SU-DHL-6 (cell line): Measurements from ENCODE around the gene PGLYRP3.
A peak's percentile ranks its signal among the peaks of the same experiment; 100 is the strongest.

Source experiments
- H2AFZ ChIP-seq: fragments of 200-600 bp; sonication (generic); 2 replicates; pipeline ENCODE4 v1.6.1; 2014; ENCODE audit warnings: low read depth, mild to moderate bottlenecking, moderate library complexity, mixed read lengths, antibody characterized with exemption, low read length; ENCODE audit not compliant: severe bottlenecking
- H3F3A ChIP-seq: fragments of 200-600 bp; shearing (Covaris generic); 2 replicates; pipeline ENCODE4 v1.6.0; 2016; ENCODE audit warnings: antibody characterized with exemption, mild to moderate bottlenecking; ENCODE audit not compliant: insufficient read depth
- H3K27ac ChIP-seq: fragments of 200-600 bp; sonication (generic); 2 replicates; pipeline ENCODE4 v1.5.1; 2016; ENCODE audit warnings: low read depth, mild to moderate bottlenecking, low read length, moderate library complexity, mixed read lengths
- H3K27me3 ChIP-seq: fragments of 200-600 bp; sonication (generic), shearing (Covaris generic); 2 replicates; pipeline ENCODE4 v1.6.0; 2014; ENCODE audit warnings: mild to moderate bottlenecking, low read length
- H3K36me3 ChIP-seq: fragments of 200-600 bp; sonication (generic); 2 replicates; pipeline ENCODE4 v1.6.1; 2014; ENCODE audit warnings: mild to moderate bottlenecking, low read length, mixed read lengths
- H3K4me2 ChIP-seq: fragments of 300-600, 200-600 bp; shearing (Covaris generic), sonication (generic); 2 replicates; pipeline ENCODE4 v1.6.0; 2014; ENCODE audit warnings: low read length, low read depth, mild to moderate bottlenecking; ENCODE audit not compliant: poor library complexity, severe bottlenecking
- H3K4me3 ChIP-seq: fragments of 200-600 bp; sonication (generic); 2 replicates; pipeline ENCODE4 v1.5.1; 2014; ENCODE audit warnings: antibody characterized with exemption, low read length, mild to moderate bottlenecking, mixed read lengths; ENCODE audit not compliant: insufficient read depth, poor library complexity, severe bottlenecking
- H3K79me2 ChIP-seq: fragments of 200-600 bp; sonication (generic); 2 replicates; pipeline ENCODE4 v1.6.1; 2014; ENCODE audit warnings: mild to moderate bottlenecking, low read length, moderate library complexity; ENCODE audit not compliant: insufficient read depth
- H3K9ac ChIP-seq: fragments of 200-600 bp; sonication (generic); 2 replicates; pipeline ENCODE4 v1.7.0; 2014; ENCODE audit warnings: mild to moderate bottlenecking, low read length
- H3K9me2 ChIP-seq: fragments of 200-600 bp; sonication (generic); replicated peaks from 2 replicates; pipeline ENCODE4 v1.6.1; 2014; ENCODE audit warnings: low read length; ENCODE audit not compliant: insufficient read depth
- H3K9me3 ChIP-seq: fragments of 200-600 bp; sonication (generic); 2 replicates; pipeline ENCODE4 v1.6.1; 2014; ENCODE audit warnings: low read length, mixed read lengths; ENCODE audit not compliant: insufficient read depth
- H4K20me1 ChIP-seq: fragments of 200-600 bp; sonication (generic); 2 replicates; pipeline ENCODE4 v1.6.1; 2014; ENCODE audit warnings: low read depth, mild to moderate bottlenecking, antibody characterized with exemption, low read length, moderate library complexity, mixed read lengths
- CTCF ChIP-seq: fragments of 200-600 bp; sonication (generic); IDR thresholded peaks from one replicate; pipeline ENCODE4 v1.5.1; 2017; ENCODE audit warnings: antibody characterized with exemption, mild to moderate bottlenecking, low read length, moderate library complexity; ENCODE audit not compliant: insufficient read depth, poor library complexity, severe bottlenecking
- EZH2phosphoT487 ChIP-seq: fragments of 200-600 bp; sonication (generic), shearing (Covaris generic); conservative IDR thresholded peaks from 2 replicates; pipeline ENCODE4 v1.6.1; 2018; ENCODE audit warnings: mild to moderate bottlenecking, antibody characterized with exemption, low read length, moderate library complexity, mixed read lengths

The PGLYRP3 gene

GRCh38 chr1:153288634-153289275 is 24.0 kb downstream of the PGLYRP3 start:
- Histone ChIP-seq H3K79me2 (no peaks in the 10 kb centered on the region), H3K4me2 (no peak overlapping the region), H3K27ac (no peak overlapping the region)

GRCh38 chr1:153277852-153278251 is 34.9 kb downstream of the PGLYRP3 start:
- Histone ChIP-seq H3K79me2 (no peaks in the 10 kb centered on the region), H4K20me1 (no peaks in the 10 kb centered on the region), H3K36me3 (no peaks in the 10 kb centered on the region), H3K4me2 (no peak overlapping the region), H3K4me3 (no peak overlapping the region), H3K27ac (no peak overlapping the region), H2AFZ (no peak overlapping the region), H3K9me3 (no peaks in the 10 kb centered on the region), H3K9ac (no peak overlapping the region), H3K27me3 (no peaks in the 10 kb centered on the region), H3F3A (no peaks in the 10 kb centered on the region), H3K9me2 (no peaks in the 10 kb centered on the region)
- TF ChIP-seq EZH2phosphoT487 (no peak), CTCF (peak; percentile 50)

More at GRCh38 chr1:153288634-153289275, 24.0 kb downstream of the PGLYRP3 start:
- no peaks in the 10 kb centered on the region for H3K9me3 ChIP-seq
- no peaks in the 10 kb centered on the region for H3K36me3 ChIP-seq
- H3K9me2 ChIP-seq = no peaks in the 10 kb centered on the region
- H3K27me3 ChIP-seq = no peaks in the 10 kb centered on the region
- no peak overlapping the region for H3K4me3 ChIP-seq
- H3K9ac ChIP-seq = no peak overlapping the region
- H4K20me1 ChIP-seq = no peaks in the 10 kb centered on the region
- H2AFZ ChIP-seq = no peak overlapping the region
- H3F3A ChIP-seq = no peaks in the 10 kb centered on the region
- TF ChIP-seq EZH2phosphoT487 = no peak
- TF ChIP-seq CTCF = peak; percentile 48

GRCh38 chr1:153272186-153272585 is 40.6 kb downstream of the PGLYRP3 start:
- H3K9ac ChIP-seq = no peak overlapping the region
- H2AFZ ChIP-seq = no peak overlapping the region
- H3K4me2 ChIP-seq = no peak overlapping the region
- H3K9me2 ChIP-seq = no peaks in the 10 kb centered on the region
- no peak for TF ChIP-seq CTCF
- no peak for TF ChIP-seq EZH2phosphoT487
- H3K27me3 ChIP-seq = no peaks in the 10 kb centered on the region
- H3F3A ChIP-seq = no peaks in the 10 kb centered on the region
- H3K79me2 ChIP-seq = no peaks in the 10 kb centered on the region
- H3K27ac ChIP-seq = no peak overlapping the region
- H3K4me3 ChIP-seq = no peak overlapping the region
- H3K9me3 ChIP-seq = no peaks in the 10 kb centered on the region
- no peaks in the 10 kb centered on the region for H3K36me3 ChIP-seq
- no peaks in the 10 kb centered on the region for H4K20me1 ChIP-seq

GRCh38 chr1:153271711-153272110 is 41.0 kb downstream of the PGLYRP3 start:
- Histone ChIP-seq H3K9ac (no peak overlapping the region), H3F3A (no peaks in the 10 kb centered on the region), H3K27ac (no peak overlapping the region), H3K79me2 (no peaks in the 10 kb centered on the region), H2AFZ (no peak overlapping the region), H3K4me3 (no peak overlapping the region), H4K20me1 (no peaks in the 10 kb centered on the region), H3K9me2 (no peaks in the 10 kb centered on the region), H3K4me2 (no peak overlapping the region), H3K27me3 (no peaks in the 10 kb centered on the region), H3K36me3 (no peaks in the 10 kb centered on the region), H3K9me3 (no peaks in the 10 kb centered on the region)
- TF ChIP-seq EZH2phosphoT487 (no peak), CTCF (no peak)
